HEK293 (cell line): Measurements from ENCODE around the gene CCDC184.

ENCODE experiments used
- CTCF ChIA-PET: fragments of 350-600 bp; formaldehyde crosslinking; extraction: SDS; loops from one replicate; lab custom pipeline; 2021; ENCODE audit warnings: antibody characterized with exemption; lab: Yijun Ruan, JAX
- POLR2A ChIA-PET: fragments of 300-600 bp; formaldehyde crosslinking; extraction: SDS; loops from one replicate; lab custom pipeline; 2020; ENCODE audit warnings: antibody characterized with exemption, inconsistent platforms; lab: Yijun Ruan, JAX
- H3K27ac ChIP-seq: fragments of 200-500 bp; sonication (Bioruptor generic); 2 replicates; pipeline ENCODE4 v1.5.1; 2014; ENCODE audit warnings: low read depth, low read length, control low read depth, inconsistent platforms; ENCODE audit errors: extremely low read depth
- H3K36me3 ChIP-seq, 2 experiments: fragments of 200-500 bp in 1 of 2; sonication (Bioruptor generic) in 1 of 2; 1 replicate in 1 of 2; 2 replicates in 1 of 2; pipeline ENCODE4 v1.5.1; 2014 to 2017; ENCODE audit warnings: inconsistent platforms in 2 of 2, low read length in 2 of 2; ENCODE audit not compliant: control insufficient read depth in 2 of 2, insufficient read depth in 1 of 2
- H3K4me1 ChIP-seq: fragments of 200-500 bp; sonication (Bioruptor generic); 2 replicates; pipeline ENCODE4 v1.5.1; 2014; ENCODE audit warnings: mild to moderate bottlenecking, low read length, inconsistent platforms; ENCODE audit not compliant: control insufficient read depth, insufficient read depth
- H3K4me3 ChIP-seq: 2 replicates; pipeline ENCODE4 v1.5.1; 2011; ENCODE audit warnings: low read depth, mild to moderate bottlenecking, control low read depth, low read length, moderate library complexity
- H3K9me3 ChIP-seq: fragments of 200-500 bp; sonication (Bioruptor generic); 2 replicates; pipeline ENCODE4 v1.5.1; 2014; ENCODE audit warnings: low read depth, low read length, inconsistent platforms; ENCODE audit not compliant: control insufficient read depth, insufficient read depth
- AEBP2 ChIP-seq: fragments of 450-650 bp; formaldehyde crosslinking; IDR thresholded peaks from 2 replicates; pipeline ENCODE4 v1.5.1; 2016; ENCODE audit warnings: missing biosample characterization, missing genetic modification characterization, borderline replicate concordance
- KLF17 ChIP-seq: fragments of 450-650 bp; formaldehyde crosslinking; IDR thresholded peaks from 2 replicates; pipeline ENCODE4 v1.5.1; 2016; ENCODE audit warnings: missing biosample characterization, missing genetic modification characterization
- KLF7 ChIP-seq: fragments of 450-650 bp; formaldehyde crosslinking; IDR thresholded peaks from 2 replicates; pipeline ENCODE4 v1.5.1; 2016; ENCODE audit warnings: missing biosample characterization, missing genetic modification characterization, borderline replicate concordance
- TSHZ1 ChIP-seq: fragments of 450-650 bp; formaldehyde crosslinking; IDR thresholded peaks from 2 replicates; pipeline ENCODE4 v1.5.1; 2016; ENCODE audit warnings: missing biosample characterization, missing genetic modification characterization, borderline replicate concordance
- YY1 ChIP-seq: fragments of 450-650 bp; formaldehyde crosslinking; IDR thresholded peaks from 2 replicates; pipeline ENCODE4 v1.5.1; 2018; ENCODE audit warnings: missing biosample characterization, missing genetic modification characterization
- ZIC2 ChIP-seq: fragments of 450-650 bp; formaldehyde crosslinking; IDR thresholded peaks from 2 replicates; pipeline ENCODE4 v1.5.1; 2016; ENCODE audit warnings: missing biosample characterization, missing genetic modification characterization
- ZNF148 ChIP-seq: fragments of 450-650 bp; formaldehyde crosslinking; IDR thresholded peaks from 2 replicates; pipeline ENCODE4 v1.5.0; 2017; ENCODE audit warnings: missing biosample characterization, missing genetic modification characterization, borderline replicate concordance
- ZNF175 ChIP-seq: fragments of 450-650 bp; formaldehyde crosslinking; IDR thresholded peaks from 2 replicates; pipeline ENCODE4 v1.5.1; 2016; ENCODE audit warnings: missing biosample characterization, missing genetic modification characterization
- ZNF19 ChIP-seq: fragments of 450-650 bp; formaldehyde crosslinking; IDR thresholded peaks from 2 replicates; pipeline ENCODE4; 2016; ENCODE audit warnings: missing biosample characterization, missing genetic modification characterization, low read depth
- ZNF202 ChIP-seq: fragments of 450-650 bp; formaldehyde crosslinking; IDR thresholded peaks from 2 replicates; pipeline ENCODE4 v1.5.1; 2016; ENCODE audit warnings: missing biosample characterization, missing genetic modification characterization, borderline replicate concordance
- ZNF211 ChIP-seq: fragments of 450-650 bp; formaldehyde crosslinking; IDR thresholded peaks from 2 replicates; pipeline ENCODE4 v1.5.1; 2016; ENCODE audit warnings: low read depth, missing biosample characterization, missing genetic modification characterization
- ZNF26 ChIP-seq: fragments of 450-650 bp; formaldehyde crosslinking; IDR thresholded peaks from 2 replicates; pipeline ENCODE4 v1.5.1; 2016; ENCODE audit warnings: missing biosample characterization, missing genetic modification characterization
- ZNF513 ChIP-seq: fragments of 450-650 bp; IDR thresholded peaks from 2 replicates; pipeline ENCODE4 v1.5.1; 2018; ENCODE audit warnings: missing biosample characterization, missing genetic modification characterization
- ZNF580 ChIP-seq: fragments of 450-650 bp; formaldehyde crosslinking; IDR thresholded peaks from 2 replicates; pipeline ENCODE4 v1.5.1; 2016; ENCODE audit warnings: missing biosample characterization, missing genetic modification characterization
- ZNF623 ChIP-seq: fragments of 450-650 bp; formaldehyde crosslinking; IDR thresholded peaks from 2 replicates; pipeline ENCODE4 v1.5.1; 2016; ENCODE audit warnings: missing biosample characterization, missing genetic modification characterization
- ZSCAN16 ChIP-seq: fragments of 450-650 bp; formaldehyde crosslinking; IDR thresholded peaks from 2 replicates; pipeline ENCODE4 v1.5.1; 2016; ENCODE audit warnings: missing biosample characterization, missing genetic modification characterization
- ZXDB ChIP-seq: fragments of 450-650 bp; formaldehyde crosslinking; IDR thresholded peaks from 2 replicates; pipeline ENCODE4 v1.5.1; 2016; ENCODE audit warnings: missing biosample characterization, missing genetic modification characterization

Gene CCDC184

GRCh38 chr12:48201516-48201915 is 18.1 kb downstream of the CCDC184 start:
- Histone ChIP-seq H3K9me3 (no peaks in the 10 kb centered on the region; the same call in 1 of the 2 replicates), H3K4me1 (peaks cover 16% of the 10 kb centered on the region)
- POLR2A ChIA-PET = no interaction called here
- TF ChIP-seq ZNF175 (tag by site-specific recombination) (no peak), ZNF19 (no peak), ZXDB (tag by site-specific recombination) (no peak)
- TF ChIP-seq, all 188 proteins: peak for 0
- H3K36me3 ChIP-seq = no peaks in the 10 kb centered on the region
- CTCF ChIA-PET = interaction anchor here (0.9 to 1.1 kb wide), 2 partner anchors 416 to 457 kb away, joined by 3 read pairs; no protein-coding TSS in a partner anchor
- H3K4me3 ChIP-seq = no peak overlapping the region
- H3K27ac ChIP-seq = no peak overlapping the region

- TF ChIP-seq ZNF623 (tag by site-specific recombination) = no peak
- no peak for TF ChIP-seq KLF7 (tag by site-specific recombination)
- no peak for TF ChIP-seq ZNF513 (tag by site-specific recombination)
- no peak for TF ChIP-seq ZSCAN16 (tag by site-specific recombination)
- TF ChIP-seq YY1 (tag by site-specific recombination) = no peak
- H3K4me3 ChIP-seq = no peak overlapping the region
- no peaks in the 10 kb centered on the region for H3K36me3 ChIP-seq
- CTCF ChIA-PET = interaction anchor here (1.3 kb wide), 1 partner anchor 415 kb away, joined by 4 read pairs; no protein-coding TSS in a partner anchor
- POLR2A ChIA-PET = no interaction called here
- H3K27ac ChIP-seq = no peak overlapping the region
- no peaks in the 10 kb centered on the region; the same call in 1 of the 2 replicates for H3K9me3 ChIP-seq
- H3K4me1 ChIP-seq = peaks cover 12% of the 10 kb centered on the region
These were observed 19.3 kb downstream of the CCDC184 start for GRCh38 chr12:48202766-48203165.

GRCh38 chr12:48203192-48203591 is 19.7 kb downstream of the CCDC184 start, which contains the start of gene OR10AD1:
TSS of gene OR10AD1 (minus strand) at chr12:48203292. CDS start at chr12:48203292, 0 bp downstream.
- Histone ChIP-seq H3K9me3 (no peaks in the 10 kb centered on the region; the same call in 1 of the 2 replicates), H3K4me3 (no peak within 1 kb of the TSS), H3K36me3 (no peaks in the 10 kb centered on the region), H3K27ac (no peak within 1 kb of the TSS), H3K4me1 (peaks cover 12% of the 10 kb centered on the region)
- ChIA-PET CTCF (interaction anchor here (1.3 kb wide), 1 partner anchor 415 kb away, joined by 4 read pairs; no protein-coding TSS in a partner anchor), POLR2A (no interaction called here)
- TF ChIP-seq ZIC2 = no peak
- no peak for TF ChIP-seq ZNF26 (tag by site-specific recombination)
- TF ChIP-seq ZNF175 (tag by site-specific recombination) = no peak
- TF ChIP-seq KLF17 (tag by site-specific recombination) = no peak
- no peak for TF ChIP-seq ZNF211 (tag by site-specific recombination)
- no peak for TF ChIP-seq AEBP2 (tag by site-specific recombination)
- no peak for TF ChIP-seq ZNF202 (tag by site-specific recombination)
- TF ChIP-seq ZNF580 (tag by site-specific recombination) = no peak
- TF ChIP-seq ZNF148 = no peak
- no peak for TF ChIP-seq TSHZ1
